Stomach (tissue), 4 donors: ENCODE results near the gene KNOP1.

Experiments
- CTCF ChIP-seq, 7 experiments: fragments of 450-650 bp in 4 of 7; fragments of 200-600 bp in 3 of 7; sonication (generic) in 3 of 7; IDR thresholded peaks; one replicate each; pipeline ENCODE4 v1.5.1; 2016 to 2019; ENCODE audit warnings: antibody characterized with exemption in 7 of 7, control low read depth in 2 of 7, mild to moderate bottlenecking in 1 of 7
- POLR2A ChIP-seq, 4 donors: fragments of 450-650 bp; IDR thresholded peaks; one replicate each; pipeline ENCODE4 v1.6.1; 2016; ENCODE audit warnings: antibody characterized with exemption in 4 of 4, control low read depth in 2 of 4, mild to moderate bottlenecking in 1 of 4, moderate library complexity in 1 of 4

- TF ChIP-seq POLR2A (IDR thresholded peaks at IDR 0.05): no peak
- no peak for TF ChIP-seq CTCF (IDR thresholded peaks at IDR 0.05)
Measured at GRCh38 chr16:19694989-19695388, 23.0 kb downstream of the KNOP1 start.
